Type B pancreatic cell (in vitro differentiated cells): Measurements from ENCODE around the gene SNX9. TPM values are rescaled to one million over a fixed set of nuclear protein-coding genes. Genes with fewer than 3 reads are reported as not detected.

Experiments
- DNase-seq: peaks from one replicate; pipeline ENCODE4 v3.0.0; 2021; ENCODE audit warnings: mixed read lengths; ENCODE audit not compliant: unreplicated experiment; ENCODE audit errors: extremely low spot score
- H3K27ac Mint-ChIP-seq: 2 replicates; pipeline ENCODE4 v1.8.0; 2021; ENCODE audit warnings: mild to moderate bottlenecking, mixed read lengths
- H3K27me3 Mint-ChIP-seq: 2 replicates; pipeline ENCODE4 v1.8.0; 2021; ENCODE audit warnings: mixed read lengths
- H3K36me3 Mint-ChIP-seq: 2 replicates; pipeline ENCODE4 v1.8.0; 2021; ENCODE audit warnings: mixed read lengths
- H3K4me1 Mint-ChIP-seq: one replicate; pipeline ENCODE4 v1.8.0; 2021; ENCODE audit warnings: mixed read lengths; ENCODE audit not compliant: unreplicated experiment
- H3K4me3 Mint-ChIP-seq: 2 replicates; pipeline ENCODE4 v1.8.0; 2021; ENCODE audit warnings: mild to moderate bottlenecking, mixed read lengths
- H3K9me3 Mint-ChIP-seq: 2 replicates; pipeline ENCODE4 v1.8.0; 2021; ENCODE audit warnings: mixed read lengths
- total RNA-seq: library from RNA; stranded (reverse); gene quantifications from 2 replicates; pipeline ENCODE4 v1.2.1, GENCODE V29; 2021; ENCODE audit warnings: low replicate concordance
- TF ChIP-seq, protein P1 (sequence below): fragments of 200-600 bp; sonication (generic); conservative IDR thresholded peaks from 2 replicates; pipeline ENCODE4 v1.5.0; 2021; ENCODE audit warnings: antibody characterized with exemption, mild to moderate bottlenecking

Gene SNX9
- total RNA-seq, 1 donor from 2014 or later: 23.2 TPM

DNA sequence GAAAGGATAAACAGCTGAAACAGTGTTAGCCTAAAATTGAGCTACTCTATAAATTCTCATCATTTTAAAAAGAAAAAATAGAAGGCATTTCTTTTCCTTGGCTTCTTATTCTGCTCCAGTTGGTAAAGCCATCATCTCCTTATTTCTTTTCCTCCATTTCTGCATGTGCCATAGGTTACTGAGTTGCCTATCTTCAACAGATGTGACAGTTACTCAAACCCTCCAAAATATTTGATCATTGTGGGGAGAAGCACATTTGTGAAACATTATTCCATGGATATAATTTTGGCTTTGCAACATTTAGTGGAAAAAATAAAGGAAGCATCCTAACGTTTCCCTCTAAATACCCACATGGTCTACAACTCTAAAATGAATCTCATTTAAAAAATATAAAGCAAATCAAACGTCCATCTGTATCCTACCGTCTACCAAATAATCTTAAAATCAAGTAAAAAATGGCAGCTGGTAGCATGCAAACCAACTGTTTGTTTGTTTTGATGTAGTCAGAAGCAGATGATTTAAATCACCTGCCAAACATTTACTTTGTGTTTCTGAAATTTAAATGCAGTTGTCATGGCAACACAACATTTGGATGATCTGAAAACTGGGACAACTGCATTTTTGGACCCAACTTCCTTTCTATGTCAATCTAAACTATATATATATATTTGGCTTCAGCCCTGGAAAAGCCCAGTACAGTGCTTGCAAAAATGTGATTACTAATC, 16.8 kb upstream of the SNX9 start:
- Mint-ChIP-seq H3K4me1 (no peaks in the 10 kb centered on the region), H3K4me3 (no peak overlapping the region), H3K27ac (no peak overlapping the region), H3K9me3 (peaks cover 3% of the 10 kb centered on the region), H3K27me3 (no peaks in the 10 kb centered on the region), H3K36me3 (no peaks in the 10 kb centered on the region)
- TF ChIP-seq, protein P1, sequence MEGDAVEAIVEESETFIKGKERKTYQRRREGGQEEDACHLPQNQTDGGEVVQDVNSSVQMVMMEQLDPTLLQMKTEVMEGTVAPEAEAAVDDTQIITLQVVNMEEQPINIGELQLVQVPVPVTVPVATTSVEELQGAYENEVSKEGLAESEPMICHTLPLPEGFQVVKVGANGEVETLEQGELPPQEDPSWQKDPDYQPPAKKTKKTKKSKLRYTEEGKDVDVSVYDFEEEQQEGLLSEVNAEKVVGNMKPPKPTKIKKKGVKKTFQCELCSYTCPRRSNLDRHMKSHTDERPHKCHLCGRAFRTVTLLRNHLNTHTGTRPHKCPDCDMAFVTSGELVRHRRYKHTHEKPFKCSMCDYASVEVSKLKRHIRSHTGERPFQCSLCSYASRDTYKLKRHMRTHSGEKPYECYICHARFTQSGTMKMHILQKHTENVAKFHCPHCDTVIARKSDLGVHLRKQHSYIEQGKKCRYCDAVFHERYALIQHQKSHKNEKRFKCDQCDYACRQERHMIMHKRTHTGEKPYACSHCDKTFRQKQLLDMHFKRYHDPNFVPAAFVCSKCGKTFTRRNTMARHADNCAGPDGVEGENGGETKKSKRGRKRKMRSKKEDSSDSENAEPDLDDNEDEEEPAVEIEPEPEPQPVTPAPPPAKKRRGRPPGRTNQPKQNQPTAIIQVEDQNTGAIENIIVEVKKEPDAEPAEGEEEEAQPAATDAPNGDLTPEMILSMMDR: no peak
- DNase-seq: no peak

DNA sequence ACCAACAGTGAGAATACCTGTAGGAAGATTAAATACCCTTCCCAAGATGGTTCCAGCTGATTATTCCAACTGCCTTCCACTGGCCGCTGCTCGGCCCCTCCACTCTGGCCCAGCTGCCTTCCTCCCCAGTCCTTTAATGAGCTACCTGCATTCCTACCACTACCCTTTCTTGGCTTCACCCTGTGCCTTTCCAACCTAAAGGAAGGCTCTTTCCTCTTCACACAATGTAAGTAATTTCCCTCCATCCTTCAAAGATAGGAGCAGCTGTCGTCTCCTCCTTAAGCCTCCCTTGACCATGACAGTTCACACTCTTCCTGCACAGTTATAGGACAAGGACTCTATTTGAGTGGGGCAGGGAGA, 16.2 kb upstream of the SNX9 start:
- Mint-ChIP-seq H3K4me3 (no peak overlapping the region), H3K36me3 (no peaks in the 10 kb centered on the region), H3K9me3 (peaks cover 3% of the 10 kb centered on the region), H3K27me3 (no peaks in the 10 kb centered on the region), H3K27ac (no peak overlapping the region), H3K4me1 (no peaks in the 10 kb centered on the region)
- DNase-seq: no peak
- TF ChIP-seq, protein P1: no peak

DNA sequence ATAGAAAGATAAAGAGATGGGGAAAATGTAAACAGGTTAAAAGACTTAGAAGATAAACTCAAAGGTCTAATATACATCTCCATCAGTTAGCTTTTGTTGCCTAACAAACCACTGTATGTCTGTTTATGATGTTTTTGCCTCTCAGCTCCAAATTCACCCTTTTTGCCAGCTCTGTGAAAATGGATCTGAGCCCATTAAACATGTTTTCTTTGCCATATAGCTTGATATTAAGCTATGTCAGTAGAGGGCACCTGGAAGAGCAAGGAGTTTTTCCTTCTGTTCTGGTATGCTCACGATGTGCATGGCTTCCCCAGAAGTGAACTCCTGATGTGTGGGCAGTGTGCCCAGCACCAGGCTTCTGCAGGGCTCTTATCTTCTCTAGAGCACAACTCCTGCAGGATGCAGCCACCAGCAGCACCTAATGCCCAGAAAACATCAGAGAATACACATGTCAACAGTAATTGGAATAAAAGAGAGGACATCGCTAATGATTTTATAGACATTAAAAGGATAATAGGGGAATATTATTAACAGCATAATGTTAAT, 14.6 kb upstream of the SNX9 start:
- no peak for DNase-seq
- TF ChIP-seq, protein P1: no peak
- Mint-ChIP-seq H3K4me1 (no peaks in the 10 kb centered on the region), H3K36me3 (no peaks in the 10 kb centered on the region), H3K27ac (no peak overlapping the region), H3K27me3 (no peaks in the 10 kb centered on the region), H3K4me3 (no peak overlapping the region), H3K9me3 (peaks cover 3% of the 10 kb centered on the region)

DNA sequence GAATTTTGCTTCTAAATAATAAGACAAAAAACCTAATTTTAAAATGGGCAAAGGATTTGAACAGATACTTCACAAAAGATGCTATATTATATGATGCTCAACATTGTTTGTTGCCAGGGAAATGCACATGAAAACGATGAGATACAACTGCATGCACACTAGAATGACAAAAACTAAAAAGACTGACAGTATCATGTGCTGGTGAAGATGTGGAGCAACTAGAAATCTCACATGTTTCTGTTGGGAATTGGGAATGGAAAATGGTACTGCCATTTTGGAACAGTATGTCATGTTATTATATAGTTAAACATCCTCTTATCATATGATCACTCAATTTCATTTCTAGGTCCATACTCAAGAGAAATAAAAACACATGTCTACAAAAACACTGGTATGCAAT, 13.4 kb upstream of the SNX9 start:
- TF ChIP-seq, protein P1: no peak
- Mint-ChIP-seq H3K4me1 (no peaks in the 10 kb centered on the region), H3K27ac (no peak overlapping the region), H3K9me3 (peaks cover 3% of the 10 kb centered on the region), H3K27me3 (no peaks in the 10 kb centered on the region), H3K36me3 (no peaks in the 10 kb centered on the region), H3K4me3 (no peak overlapping the region)
- no peak for DNase-seq

DNA sequence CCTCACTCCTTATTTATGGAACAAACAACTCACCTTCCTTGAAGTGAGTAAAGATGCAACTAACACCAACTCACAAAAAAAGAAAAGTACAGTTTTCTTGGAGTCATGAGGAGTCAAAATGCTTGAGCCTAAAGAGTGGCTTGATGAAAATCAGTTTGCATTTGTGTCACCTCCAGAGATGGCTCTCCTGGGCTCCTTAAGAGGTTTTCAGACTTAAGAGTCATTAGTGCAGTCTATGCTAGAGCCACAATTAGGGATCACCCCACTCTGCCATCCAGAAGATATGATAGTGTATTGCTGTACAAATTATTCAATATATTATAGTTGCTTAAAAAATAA, 11.9 kb upstream of the SNX9 start:
- peaks cover 3% of the 10 kb centered on the region for H3K9me3 Mint-ChIP-seq
- TF ChIP-seq, protein P1: no peak
- H3K36me3 Mint-ChIP-seq: no peaks in the 10 kb centered on the region
- H3K27me3 Mint-ChIP-seq: no peaks in the 10 kb centered on the region
- no peak overlapping the region for H3K4me3 Mint-ChIP-seq
- no peaks in the 10 kb centered on the region for H3K4me1 Mint-ChIP-seq
- H3K27ac Mint-ChIP-seq: no peak overlapping the region
- DNase-seq: no peak
